ENCODE results near the gene ACLY. TPM values are rescaled to one million over a fixed set of nuclear protein-coding genes. Genes with fewer than 3 reads are reported as not detected.
"Not testable (repeated sequence)": the region's sequence is repeated elsewhere in the genome, so short reads cannot be mapped to it uniquely, and the experiment has no call there.

The ACLY gene
- total RNA-seq, 1 donor, result 273 TPM

GRCh38 chr17:41836550-41837196, 82.1 kb downstream of the ACLY start:
- no peak overlapping the region for H3K27ac ChIP-seq (ENCODE audit: low read depth, low read length)
- TF ChIP-seq CTCF (IDR thresholded peaks at IDR 0.05; ENCODE audit: extremely low read depth, low read depth, low read length), result no peak
- DNase-seq (ENCODE audit: insufficient read length, low spot score, missing footprints), result no peak

GRCh38 chr17:41835800-41836549, 82.8 kb downstream of the ACLY start, which contains the start of gene NT5C3B:
TSS of gene NT5C3B (minus strand) at chr17:41836232. CDS start at chr17:41836193, 39 bp downstream.
- peak; percentile 97 for DNase-seq (ENCODE audit: insufficient read length, low spot score, missing footprints)
- peaks cover 19% of the 10 kb centered on the region for H3K36me3 ChIP-seq (ENCODE audit: insufficient read depth, low read length)
- H3K27me3 ChIP-seq (ENCODE audit: insufficient read depth, low read length), result no peaks in the 10 kb centered on the region
- H2AFZ ChIP-seq (ENCODE audit: low read length), result peak within 1 kb of the TSS; percentile 73
- H3K4me1 ChIP-seq (ENCODE audit: insufficient read depth, low read length), result peaks cover 11% of the 10 kb centered on the region
- peak within 1 kb of the TSS; percentile 90 for H3K4me3 ChIP-seq (ENCODE audit: insufficient read depth, low read length)
- peak within 1 kb of the TSS; percentile 79 for H3K4me2 ChIP-seq (ENCODE audit: insufficient read depth, low read length)
- H3K9me3 ChIP-seq (ENCODE audit: low read depth, low read length), result no peaks in the 10 kb centered on the region
- no peaks in the 10 kb centered on the region for H4K20me1 ChIP-seq (ENCODE audit: insufficient read depth, low read length)
- no peak for TF ChIP-seq CTCF (IDR thresholded peaks at IDR 0.05; ENCODE audit: extremely low read depth, low read depth, low read length)
- peaks cover 7% of the 10 kb centered on the region for H3K79me2 ChIP-seq (ENCODE audit: insufficient read depth, low read length)
- peak within 1 kb of the TSS; percentile 45 for H3K27ac ChIP-seq (ENCODE audit: low read depth, low read length)

More at GRCh38 chr17:41836550-41837196, 82.1 kb downstream of the ACLY start:
- H3K4me2 ChIP-seq (ENCODE audit: insufficient read depth, low read length), result peak overlapping the region; percentile 79
- H3K79me2 ChIP-seq (ENCODE audit: insufficient read depth, low read length), result peaks cover 7% of the 10 kb centered on the region
- no peaks in the 10 kb centered on the region for H3K27me3 ChIP-seq (ENCODE audit: insufficient read depth, low read length)
- no peaks in the 10 kb centered on the region for H3K9me3 ChIP-seq (ENCODE audit: low read depth, low read length)
- peak overlapping the region; percentile 90 for H3K4me3 ChIP-seq (ENCODE audit: insufficient read depth, low read length)
- peaks cover 11% of the 10 kb centered on the region for H3K4me1 ChIP-seq (ENCODE audit: insufficient read depth, low read length)
- peaks cover 14% of the 10 kb centered on the region for H3K36me3 ChIP-seq (ENCODE audit: insufficient read depth, low read length)
- H4K20me1 ChIP-seq (ENCODE audit: insufficient read depth, low read length), result no peaks in the 10 kb centered on the region
- H2AFZ ChIP-seq (ENCODE audit: low read length), result peak overlapping the region; percentile 73

- peaks cover 11% of the 10 kb centered on the region for H3K4me1 ChIP-seq (ENCODE audit: insufficient read depth, low read length)
Measured at GRCh38 chr17:41835214-41835799, 83.4 kb downstream of the ACLY start.

GRCh38 chr17:41829961-41830360, 88.8 kb downstream of the ACLY start:
- H3K4me1 ChIP-seq (ENCODE audit: insufficient read depth, low read length); H3K4me3 ChIP-seq (ENCODE audit: insufficient read depth, low read length); H3K79me2 ChIP-seq (ENCODE audit: insufficient read depth, low read length); H3K27ac ChIP-seq (ENCODE audit: low read depth, low read length); H3K4me2 ChIP-seq (ENCODE audit: insufficient read depth, low read length); H3K9me3 ChIP-seq (ENCODE audit: low read depth, low read length); H3K27me3 ChIP-seq (ENCODE audit: insufficient read depth, low read length); H2AFZ ChIP-seq (ENCODE audit: low read length); H4K20me1 ChIP-seq (ENCODE audit: insufficient read depth, low read length): not testable (repeated sequence)
- peak; percentile 74 for DNase-seq (ENCODE audit: insufficient read length, low spot score, missing footprints)
- peaks cover 49% of the 10 kb centered on the region for H3K36me3 ChIP-seq (ENCODE audit: insufficient read depth, low read length)

More at GRCh38 chr17:41835214-41835799, 83.4 kb downstream of the ACLY start:
- Histone ChIP-seq H3K4me3 (ENCODE audit: insufficient read depth, low read length) (peak overlapping the region; percentile 90), H3K36me3 (ENCODE audit: insufficient read depth, low read length) (peaks cover 25% of the 10 kb centered on the region), H3K9me3 (ENCODE audit: low read depth, low read length) (no peaks in the 10 kb centered on the region), H3K4me2 (ENCODE audit: insufficient read depth, low read length) (peak overlapping the region; percentile 79), H3K79me2 (ENCODE audit: insufficient read depth, low read length) (peaks cover 7% of the 10 kb centered on the region), H3K27ac (ENCODE audit: low read depth, low read length) (peak overlapping the region; percentile 45), H3K27me3 (ENCODE audit: insufficient read depth, low read length) (no peaks in the 10 kb centered on the region), H4K20me1 (ENCODE audit: insufficient read depth, low read length) (no peaks in the 10 kb centered on the region), H2AFZ (ENCODE audit: low read length) (peak overlapping the region; percentile 65)
- no peak for TF ChIP-seq CTCF (IDR thresholded peaks at IDR 0.05; ENCODE audit: extremely low read depth, low read depth, low read length)
- DNase-seq (ENCODE audit: insufficient read length, low spot score, missing footprints), result no peak
